CD8-positive, alpha-beta memory T cell (primary cell): ENCODE data around the gene PFDN6. TPM values are rescaled to one million over a fixed set of nuclear protein-coding genes. Genes with fewer than 3 reads are reported as not detected.

Experiments used
- CTCF ChIA-PET: fragments of 350-600 bp; sonication (Branson Sonifier 250); formaldehyde crosslinking; loops from one replicate; lab custom pipeline; 2021; ENCODE audit warnings: antibody characterized with exemption; lab: Charles Lee
- POLR2A ChIA-PET: fragments of 350-600 bp; sonication (Branson Sonifier 250); formaldehyde crosslinking; loops from one replicate; lab custom pipeline; 2021; ENCODE audit warnings: antibody characterized with exemption; lab: Charles Lee
- DNase-seq, 5 donors: peaks; one replicate each; pipeline versions ENCODE4 v3.0.0 to v3.0.0-alpha.2; 2020 to 2022; ENCODE audit warnings: mixed read lengths in 1 of 5
- H3K27ac ChIP-seq: one replicate; pipeline ENCODE4 v1.7.0; 2013; ENCODE audit warnings: low read depth, mild to moderate bottlenecking, low read length, moderate library complexity
- H3K27me3 ChIP-seq: 2 replicates; pipeline ENCODE4 v1.7.0; 2013; ENCODE audit warnings: low read length, mild to moderate bottlenecking; ENCODE audit not compliant: insufficient read depth, poor library complexity, severe bottlenecking
- H3K36me3 ChIP-seq: 2 replicates; pipeline ENCODE4 v1.7.0; 2013; ENCODE audit warnings: mild to moderate bottlenecking, low read length, moderate library complexity; ENCODE audit not compliant: insufficient read depth
- H3K4me1 ChIP-seq: 2 replicates; pipeline ENCODE4 v1.7.0; 2013; ENCODE audit warnings: mild to moderate bottlenecking, low read length, moderate library complexity; ENCODE audit not compliant: insufficient read depth
- H3K4me3 ChIP-seq: 2 replicates; pipeline ENCODE4 v1.7.0; 2013; ENCODE audit warnings: mild to moderate bottlenecking, low read length
- H3K9me3 ChIP-seq: 2 replicates; pipeline ENCODE4 v1.7.0; 2013; ENCODE audit warnings: mild to moderate bottlenecking, low read length
- H3K27ac Mint-ChIP-seq, 8 donors: one replicate each; pipeline ENCODE4 v1.8.0; 2020 to 2021; ENCODE audit warnings: mixed read lengths in 8 of 8, mild to moderate bottlenecking in 6 of 8, inconsistent platforms in 3 of 8, moderate library complexity in 3 of 8
- H3K27me3 Mint-ChIP-seq, 2 donors: one replicate each; pipeline ENCODE4 v1.8.0; 2020 to 2021; ENCODE audit warnings: mixed read lengths in 2 of 2, mild to moderate bottlenecking in 1 of 2, moderate library complexity in 1 of 2
- H3K36me3 Mint-ChIP-seq, 3 donors: one replicate each; pipeline ENCODE4 v1.8.0; 2020 to 2021; ENCODE audit warnings: mixed read lengths in 3 of 3, inconsistent platforms in 1 of 3, mild to moderate bottlenecking in 1 of 3
- H3K4me1 Mint-ChIP-seq, 3 donors: one replicate each; pipeline ENCODE4 v1.8.0; 2020 to 2021; ENCODE audit warnings: mixed read lengths in 3 of 3, inconsistent platforms in 1 of 3, mild to moderate bottlenecking in 1 of 3
- H3K4me3 Mint-ChIP-seq, 7 donors: one replicate each; pipeline ENCODE4 v1.8.0; 2020 to 2021; ENCODE audit warnings: mixed read lengths in 7 of 7, mild to moderate bottlenecking in 6 of 7, moderate library complexity in 4 of 7, inconsistent platforms in 2 of 7
- H3K9me3 Mint-ChIP-seq, 5 donors: one replicate each; pipeline ENCODE4 v1.8.0; 2020 to 2022; ENCODE audit warnings: mixed read lengths in 5 of 5, mild to moderate bottlenecking in 3 of 5, moderate library complexity in 2 of 5, inconsistent platforms in 1 of 5
- polyA plus RNA-seq: library from polyadenylated mRNA; unstranded; fragments of 300-500 nt; fragmentation: Illumina TruSeq; gene quantifications from one replicate; pipeline ENCODE4 v1.2.3, GENCODE V29; 2021
- total RNA-seq, 2 experiments: library from RNA; stranded (reverse); gene quantifications; one replicate each; pipeline ENCODE4 v1.2.3, GENCODE V29; 2021

The PFDN6 gene
- total and polyA plus RNA-seq, 3 experiments from 2014 or later, result 37.4 to 119 (median 118) TPM

DNA sequence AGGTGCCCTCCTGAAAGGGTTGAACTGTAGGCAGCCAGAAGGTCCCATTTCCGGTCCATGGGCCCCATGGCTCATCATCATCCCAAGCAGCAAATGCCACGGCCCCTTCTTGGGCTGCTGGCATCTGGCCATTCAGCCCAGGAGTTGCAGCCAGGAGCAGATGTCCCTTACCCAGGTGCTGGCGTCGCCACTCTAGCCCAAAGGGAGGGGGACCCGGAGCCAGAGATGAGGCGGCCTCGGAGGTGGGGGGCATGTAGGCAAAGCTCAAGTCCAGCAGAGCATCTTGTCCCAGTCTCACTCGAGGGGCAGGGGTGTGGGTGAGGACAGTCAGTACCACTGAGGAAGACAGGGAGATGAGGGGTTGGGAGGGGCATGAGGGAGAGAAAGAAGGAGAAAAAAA lies 15.7 kb downstream of the PFDN6 start:
- Histone ChIP-seq H3K27ac (no peak overlapping the region), H3K27me3 (no peaks in the 10 kb centered on the region), H3K9me3 (no peaks in the 10 kb centered on the region), H3K4me3 (no peak overlapping the region), H3K36me3 (peaks cover 35% of the 10 kb centered on the region), H3K4me1 (peaks cover 20% of the 10 kb centered on the region)
- Mint-ChIP-seq H3K4me1 (peaks cover 33 to 53% (median 41%) of the 10 kb centered on the region in 3 donors), H3K36me3 (peaks cover 4 to 73% (median 15%) of the 10 kb centered on the region in 3 donors), H3K27ac (peak overlapping the region in 7 of 8 donors; percentile 33 to 76 (median 63)), H3K9me3 (no peaks in the 10 kb centered on the region), H3K4me3 (no peak overlapping the region), H3K27me3 (peaks cover 0 to under 1% of the 10 kb centered on the region in 2 donors)
- DNase-seq, result no peak
- ChIA-PET POLR2A (no interaction called here), CTCF (no interaction called here)

- no peak overlapping the region for H3K4me3 ChIP-seq
- no peaks in the 10 kb centered on the region for H3K27me3 Mint-ChIP-seq
- no peaks in the 10 kb centered on the region for H3K9me3 ChIP-seq
- peak overlapping the region in 7 of 8 donors; percentile 43 to 82 (median 65) for H3K27ac Mint-ChIP-seq
- H3K27me3 ChIP-seq, result no peaks in the 10 kb centered on the region
- H3K4me1 ChIP-seq, result peaks cover 20% of the 10 kb centered on the region
- ChIA-PET CTCF (no interaction called here), POLR2A (interaction anchor here (0.7 kb wide), 1 partner anchor 103 kb away, joined by 4 read pairs; no protein-coding TSS in a partner anchor)
- DNase-seq, result no peak
- no peak overlapping the region for H3K27ac ChIP-seq
- H3K36me3 Mint-ChIP-seq, result peaks cover 4 to 75% (median 16%) of the 10 kb centered on the region in 3 donors
- peaks cover 34 to 54% (median 41%) of the 10 kb centered on the region in 3 donors for H3K4me1 Mint-ChIP-seq
- H3K4me3 Mint-ChIP-seq, result peak overlapping the region in 2 of 7 donors; percentile 38 to 52
- H3K9me3 Mint-ChIP-seq, result no peaks in the 10 kb centered on the region
- H3K36me3 ChIP-seq, result peaks cover 35% of the 10 kb centered on the region
Measured at GRCh38 chr6:33306356-33306755, 17.0 kb downstream of the PFDN6 start.

GRCh38 chr6:33312361-33313104 lies 23.1 kb downstream of the PFDN6 start:
- H3K36me3 Mint-ChIP-seq, result peaks cover 4 to 56% (median 9%) of the 10 kb centered on the region in 3 donors
- Histone ChIP-seq H3K9me3 (no peaks in the 10 kb centered on the region), H3K27me3 (no peaks in the 10 kb centered on the region), H3K36me3 (peaks cover 14% of the 10 kb centered on the region), H3K4me3 (peak overlapping the region; percentile 87), H3K4me1 (peaks cover 37% of the 10 kb centered on the region), H3K27ac (peak overlapping the region; percentile 98)
- DNase-seq, result peak; percentile 76 to 91 (median 81)
- no peaks in the 10 kb centered on the region for H3K27me3 Mint-ChIP-seq
- peak overlapping the region; percentile 95 to 100 (median 99) for H3K27ac Mint-ChIP-seq
- ChIA-PET CTCF (interaction anchor here (0.8 to 2.8 kb wide), 11 partner anchors 10 to 78 kb away, joined by 3 to 23 read pairs (median 6); partner anchors contain the start of genes B3GALT4, PFDN6, RGL2 and WDR46), POLR2A (interaction anchor here (0.5 to 2.5 kb wide), 8 partner anchors 11 to 309 kb away, joined by 3 to 35 read pairs (median 4); partner anchors contain the start of genes B3GALT4, ITPR3, PFDN6 and RGL2)
- H3K9me3 Mint-ChIP-seq, result no peaks in the 10 kb centered on the region
- peak overlapping the region; percentile 95 to 100 (median 98) for H3K4me3 Mint-ChIP-seq
- H3K4me1 Mint-ChIP-seq, result peaks cover 52 to 72% (median 60%) of the 10 kb centered on the region in 3 donors

DNA sequence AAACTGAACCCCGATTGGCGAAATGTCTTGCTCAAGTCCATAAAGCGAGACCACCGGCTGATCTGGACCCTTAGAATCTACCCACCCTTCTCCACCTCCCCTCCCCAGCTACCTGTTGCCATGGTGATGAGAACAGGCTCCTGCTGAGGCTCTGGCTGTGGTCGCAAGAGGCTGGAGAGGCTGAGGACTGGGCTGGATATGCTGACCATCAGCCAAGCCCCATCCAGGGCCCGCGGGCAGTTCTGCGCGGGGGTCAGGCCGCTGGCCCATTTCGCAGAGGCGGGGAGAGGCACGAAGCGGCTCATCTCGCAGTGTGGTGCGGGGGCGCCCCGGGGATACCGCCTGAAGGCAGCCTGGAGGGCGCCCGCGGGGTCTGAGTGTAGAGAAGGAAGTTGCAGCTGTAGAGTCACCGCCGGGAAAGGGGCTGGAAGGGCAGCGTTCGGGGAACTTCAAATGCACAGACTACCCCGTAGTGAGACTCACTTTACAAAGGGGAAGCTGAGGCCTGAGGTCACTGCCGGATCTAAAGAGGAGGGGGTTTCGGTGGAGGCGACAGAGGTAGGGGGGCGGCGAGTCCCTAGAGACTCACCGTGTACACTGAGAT lies 23.8 kb downstream of the PFDN6 start:
- ChIA-PET CTCF (interaction anchor here (0.8 to 2.8 kb wide), 9 partner anchors 11 to 77 kb away, joined by 3 to 23 read pairs (median 8); partner anchors contain the start of genes B3GALT4, PFDN6, RGL2 and WDR46), POLR2A (interaction anchor here (0.7 to 2.5 kb wide), 7 partner anchors 14 to 308 kb away, joined by 3 to 35 read pairs (median 4); partner anchors contain the start of genes B3GALT4, ITPR3, PFDN6 and RGL2)
- DNase-seq, result peak in 2 of 5 donors; percentile 51 to 63
- Histone ChIP-seq H3K4me3 (peak overlapping the region; percentile 87), H3K9me3 (no peaks in the 10 kb centered on the region), H3K36me3 (peaks cover 14% of the 10 kb centered on the region), H3K4me1 (peaks cover 39% of the 10 kb centered on the region), H3K27me3 (no peaks in the 10 kb centered on the region), H3K27ac (peak overlapping the region; percentile 98)
- Mint-ChIP-seq H3K4me1 (peaks cover 54 to 73% (median 60%) of the 10 kb centered on the region in 3 donors), H3K27ac (peak overlapping the region; percentile 95 to 100 (median 99)), H3K27me3 (peaks cover 0 to 3% of the 10 kb centered on the region in 2 donors), H3K4me3 (peak overlapping the region; percentile 95 to 100 (median 98)), H3K9me3 (no peaks in the 10 kb centered on the region), H3K36me3 (peaks cover 4 to 57% (median 9%) of the 10 kb centered on the region in 3 donors)

- peaks cover 0 to 3% of the 10 kb centered on the region in 2 donors for H3K27me3 Mint-ChIP-seq
- ChIA-PET CTCF (interaction anchor here (1.3 to 2.8 kb wide), 4 partner anchors 12 to 37 kb away, joined by 3 to 23 read pairs (median 8); partner anchors contain the start of genes B3GALT4, PFDN6 and WDR46), POLR2A (interaction anchor here (0.7 to 2.5 kb wide), 4 partner anchors 15 to 42 kb away, joined by 3 to 35 read pairs (median 14); partner anchors contain the start of genes B3GALT4, RGL2 and RPS18)
- DNase-seq, result peak; percentile 78 to 94 (median 87)
- peaks cover 16% of the 10 kb centered on the region for H3K36me3 ChIP-seq
- peaks cover 54 to 73% (median 60%) of the 10 kb centered on the region in 3 donors for H3K4me1 Mint-ChIP-seq
- H3K4me3 ChIP-seq, result peak within 1 kb of the TSS; percentile 87
- peak within 1 kb of the TSS; percentile 98 for H3K27ac ChIP-seq
- H3K4me1 ChIP-seq, result peaks cover 46% of the 10 kb centered on the region
- peak within 1 kb of the TSS; percentile 95 to 100 (median 98) for H3K4me3 Mint-ChIP-seq
- H3K9me3 ChIP-seq, result no peaks in the 10 kb centered on the region
- peaks cover 5 to 57% (median 6%) of the 10 kb centered on the region in 3 donors for H3K36me3 Mint-ChIP-seq
- H3K27me3 ChIP-seq, result no peaks in the 10 kb centered on the region
- H3K27ac Mint-ChIP-seq, result peak within 1 kb of the TSS; percentile 95 to 100 (median 99)
- H3K9me3 Mint-ChIP-seq, result no peaks in the 10 kb centered on the region
Measured at GRCh38 chr6:33313709-33314514, 24.5 kb downstream of the PFDN6 start, which contains the start of gene TAPBP. TAPBP (minus strand) TSS chr6:33314078; CDS start chr6:33314041, 37 bp downstream.

GRCh38 chr6:33314515-33314942 lies 25.1 kb downstream of the PFDN6 start:
- Mint-ChIP-seq H3K36me3 (peaks cover 5 to 59% (median 6%) of the 10 kb centered on the region in 3 donors), H3K27ac (peak overlapping the region; percentile 95 to 100 (median 99)), H3K9me3 (no peaks in the 10 kb centered on the region), H3K4me3 (peak overlapping the region; percentile 95 to 100 (median 98)), H3K27me3 (peaks cover 0 to 3% of the 10 kb centered on the region in 2 donors), H3K4me1 (peaks cover 60 to 77% (median 64%) of the 10 kb centered on the region in 3 donors)
- ChIA-PET CTCF (no interaction called here), POLR2A (no interaction called here)
- Histone ChIP-seq H3K4me3 (peak overlapping the region; percentile 87), H3K36me3 (peaks cover 22% of the 10 kb centered on the region), H3K27me3 (no peaks in the 10 kb centered on the region), H3K9me3 (no peaks in the 10 kb centered on the region), H3K4me1 (peaks cover 53% of the 10 kb centered on the region), H3K27ac (peak overlapping the region; percentile 98)
- peak; percentile 65 to 83 (median 76) for DNase-seq
